Neural progenitor cell (in vitro differentiated cells): Measurements from ENCODE around the gene LIG1. TPM values are rescaled to one million over a fixed set of nuclear protein-coding genes. Genes with fewer than 3 reads are reported as not detected.

Experiments used
- DNase-seq: peaks from one replicate; pipeline ENCODE4 v3.0.0-alpha.2; 2016; ENCODE audit warnings: low spot score
- H2AFZ ChIP-seq: fragments of 200-600 bp; sonication (generic); replicated peaks from 2 replicates; pipeline ENCODE4 v1.6.1; 2016; ENCODE audit warnings: antibody characterized with exemption
- H3F3A ChIP-seq: fragments of 200-600 bp; sonication (generic); 2 replicates; pipeline ENCODE4 v1.6.1; 2016; ENCODE audit warnings: antibody characterized with exemption, low read depth
- H3K27ac ChIP-seq: fragments of 200-600 bp; sonication (generic); 2 replicates; pipeline ENCODE4 v1.5.1; 2016; ENCODE audit warnings: mild to moderate bottlenecking
- H3K27me3 ChIP-seq: fragments of 200-600 bp; sonication (generic); 2 replicates; pipeline ENCODE4 v1.6.1; 2016; ENCODE audit warnings: mild to moderate bottlenecking, moderate library complexity
- H3K36me3 ChIP-seq: fragments of 200-600 bp; sonication (generic); 2 replicates; pipeline ENCODE4 v1.5.1; 2016
- H3K4me1 ChIP-seq: fragments of 200-600 bp; sonication (generic); 2 replicates; pipeline ENCODE4 v1.6.1; 2016; ENCODE audit warnings: mixed run types
- H3K4me2 ChIP-seq: fragments of 200-600 bp; sonication (generic); 2 replicates; pipeline ENCODE4 v1.6.1; 2016
- H3K4me3 ChIP-seq: fragments of 200-600 bp; sonication (generic); 2 replicates; pipeline ENCODE4 v1.5.1; 2016
- H3K79me2 ChIP-seq: fragments of 200-600 bp; sonication (generic); 2 replicates; pipeline ENCODE4 v1.6.1; 2016; ENCODE audit warnings: low read depth
- H3K9ac ChIP-seq: fragments of 200-600 bp; sonication (generic); 2 replicates; pipeline ENCODE4 v1.6.1; 2016
- H3K9me3 ChIP-seq: fragments of 200-600 bp; sonication (generic); 2 replicates; pipeline ENCODE4 v1.5.1; 2016; ENCODE audit warnings: low read depth
- H4K20me1 ChIP-seq: fragments of 200-600 bp; sonication (generic); 2 replicates; pipeline ENCODE4 v1.6.1; 2016; ENCODE audit warnings: low read depth
- H3K27ac Mint-ChIP-seq: 3 replicates; pipeline ENCODE4 v1.8.0; 2021; ENCODE audit warnings: mixed read lengths
- H3K27me3 Mint-ChIP-seq: 2 replicates; pipeline ENCODE4 v1.8.0; 2022; ENCODE audit warnings: low read depth, mild to moderate bottlenecking, inconsistent platforms, moderate library complexity, mixed read lengths; ENCODE audit not compliant: insufficient read depth
- H3K36me3 Mint-ChIP-seq: 3 replicates; pipeline ENCODE4 v1.8.0; 2021; ENCODE audit warnings: mixed read lengths
- H3K4me1 Mint-ChIP-seq: 3 replicates; pipeline ENCODE4 v1.8.0; 2021; ENCODE audit warnings: mixed read lengths
- H3K4me3 Mint-ChIP-seq: 3 replicates; pipeline ENCODE4 v1.8.0; 2021; ENCODE audit warnings: mild to moderate bottlenecking, moderate library complexity, mixed read lengths
- H3K9me3 Mint-ChIP-seq: 3 replicates; pipeline ENCODE4 v1.8.0; 2020; ENCODE audit warnings: mixed read lengths
- CTCF ChIP-seq: fragments of 200-600 bp; sonication (generic); IDR thresholded peaks from 2 replicates; pipeline ENCODE4 v1.5.1; 2017; ENCODE audit warnings: antibody characterized with exemption, mild to moderate bottlenecking
- EZH2 ChIP-seq: fragments of 200-600 bp; sonication (generic); IDR thresholded peaks from 2 replicates; pipeline ENCODE4 v1.6.1; 2017; ENCODE audit warnings: antibody characterized with exemption, mild to moderate bottlenecking, moderate library complexity
- EZH2phosphoT487 ChIP-seq: fragments of 200-600 bp; sonication (generic); IDR thresholded peaks from 2 replicates; pipeline ENCODE4 v1.6.1; 2017; ENCODE audit warnings: antibody characterized with exemption
- total RNA-seq: library from RNA; depleted of rRNA; stranded (reverse); fragments of >200 nt; gene quantifications from 2 replicates; pipeline ENCODE4 v1.2.3, GENCODE V29; 2015; ENCODE audit warnings: low replicate concordance

LIG1 gene
- total RNA-seq, 1 donor from 2014 or later = 40.0 TPM

- H3K9me3 Mint-ChIP-seq = no peaks in the 10 kb centered on the region
- H3K27me3 ChIP-seq = no peaks in the 10 kb centered on the region
- TF ChIP-seq EZH2phosphoT487 = no peak
- no peak for TF ChIP-seq EZH2
- no peak for TF ChIP-seq CTCF
- H3K9ac ChIP-seq = no peak overlapping the region
- H3K9me3 ChIP-seq = no peaks in the 10 kb centered on the region
- H3K36me3 Mint-ChIP-seq = peaks cover 12% of the 10 kb centered on the region
- no peaks in the 10 kb centered on the region for H4K20me1 ChIP-seq
- H3K36me3 ChIP-seq = no peaks in the 10 kb centered on the region
- peaks cover 4% of the 10 kb centered on the region for H3K4me1 Mint-ChIP-seq
- no peaks in the 10 kb centered on the region for H3K79me2 ChIP-seq
- H3K4me3 ChIP-seq = no peak overlapping the region
- DNase-seq = no peak
- no peak overlapping the region for H3K27ac Mint-ChIP-seq
- H3K27me3 Mint-ChIP-seq = no peaks in the 10 kb centered on the region
- no peaks in the 10 kb centered on the region for H3K4me1 ChIP-seq
- no peak overlapping the region for H3K4me3 Mint-ChIP-seq
- H3K27ac ChIP-seq = no peak overlapping the region
- no peak overlapping the region for H2AFZ ChIP-seq
- H3K4me2 ChIP-seq = no peak overlapping the region
- H3F3A ChIP-seq = peaks cover 7% of the 10 kb centered on the region
These were observed 21.6 kb downstream of the LIG1 start for GRCh38 chr19:48148576-48148975.

- Mint-ChIP-seq H3K36me3 (peaks cover 18% of the 10 kb centered on the region), H3K27ac (peak overlapping the region; percentile 57), H3K4me3 (no peak overlapping the region), H3K27me3 (no peaks in the 10 kb centered on the region), H3K4me1 (peaks cover 4% of the 10 kb centered on the region), H3K9me3 (no peaks in the 10 kb centered on the region)
- no peaks in the 10 kb centered on the region for H3K4me1 ChIP-seq
- DNase-seq = no peak
- no peak overlapping the region for H3K27ac ChIP-seq
- H3K79me2 ChIP-seq = no peaks in the 10 kb centered on the region
- H3F3A ChIP-seq = peaks cover under 1% of the 10 kb centered on the region
- H3K4me3 ChIP-seq = no peak overlapping the region
- no peak overlapping the region for H3K4me2 ChIP-seq
- H3K36me3 ChIP-seq = no peaks in the 10 kb centered on the region
- H3K27me3 ChIP-seq = no peaks in the 10 kb centered on the region
- no peaks in the 10 kb centered on the region for H4K20me1 ChIP-seq
- H2AFZ ChIP-seq = no peak overlapping the region
- no peak for TF ChIP-seq EZH2phosphoT487
- no peak overlapping the region for H3K9ac ChIP-seq
- no peaks in the 10 kb centered on the region for H3K9me3 ChIP-seq
These were observed 22.5 kb downstream of the LIG1 start for GRCh38 chr19:48147597-48148175.

GRCh38 chr19:48139053-48139452 lies 31.1 kb downstream of the LIG1 start:
- Mint-ChIP-seq H3K27ac (no peak overlapping the region), H3K27me3 (no peaks in the 10 kb centered on the region), H3K9me3 (no peaks in the 10 kb centered on the region), H3K4me1 (no peaks in the 10 kb centered on the region), H3K36me3 (peaks cover 30% of the 10 kb centered on the region), H3K4me3 (no peak overlapping the region)
- Histone ChIP-seq H3K4me1 (no peaks in the 10 kb centered on the region), H3K27ac (no peak overlapping the region), H3K4me3 (no peak overlapping the region), H3K4me2 (no peak overlapping the region), H4K20me1 (no peaks in the 10 kb centered on the region), H3K27me3 (no peaks in the 10 kb centered on the region), H3K36me3 (no peaks in the 10 kb centered on the region), H3K9ac (no peak overlapping the region), H3F3A (no peaks in the 10 kb centered on the region), H3K9me3 (no peaks in the 10 kb centered on the region), H3K79me2 (no peaks in the 10 kb centered on the region), H2AFZ (no peak overlapping the region)
- no peak for TF ChIP-seq EZH2
- no peak for TF ChIP-seq CTCF
- TF ChIP-seq EZH2phosphoT487 = no peak
- no peak for DNase-seq

- DNase-seq = no peak
- no peak overlapping the region for H3K27ac Mint-ChIP-seq
- Histone ChIP-seq H3K27ac (no peak overlapping the region), H3K4me1 (no peaks in the 10 kb centered on the region), H2AFZ (no peak overlapping the region), H3K27me3 (no peaks in the 10 kb centered on the region), H3K9me3 (no peaks in the 10 kb centered on the region), H3K36me3 (no peaks in the 10 kb centered on the region), H3K79me2 (no peaks in the 10 kb centered on the region), H3F3A (no peaks in the 10 kb centered on the region), H4K20me1 (no peaks in the 10 kb centered on the region), H3K4me2 (no peak overlapping the region), H3K9ac (no peak overlapping the region), H3K4me3 (no peak overlapping the region)
- no peaks in the 10 kb centered on the region for H3K9me3 Mint-ChIP-seq
- H3K4me3 Mint-ChIP-seq = no peak overlapping the region
- no peaks in the 10 kb centered on the region for H3K4me1 Mint-ChIP-seq
- peaks cover 21% of the 10 kb centered on the region for H3K36me3 Mint-ChIP-seq
- no peaks in the 10 kb centered on the region for H3K27me3 Mint-ChIP-seq
- TF ChIP-seq EZH2phosphoT487 (no peak), CTCF (no peak), EZH2 (no peak)
These were observed 32.7 kb downstream of the LIG1 start for GRCh38 chr19:48137411-48137810.
